Liver (tissue), 9 donors: ENCODE data around the gene KIF1A. TPM values are rescaled to one million over a fixed set of nuclear protein-coding genes. Genes with fewer than 3 reads are reported as not detected.
"Not testable (repeated sequence)": the region's sequence is repeated elsewhere in the genome, so short reads cannot be mapped to it uniquely, and the experiment has no call there.

ENCODE experiments used
- DNase-seq: peaks from one replicate; pipeline ENCODE4 v3.0.0-alpha.2; 2017; ENCODE audit warnings: low spot score
- H3K27ac ChIP-seq, 2 donors: one replicate each; pipeline ENCODE4 v1.7.0; 2013; ENCODE audit warnings: inconsistent platforms in 2 of 2, low read length in 2 of 2, control low read depth in 1 of 2, low read depth in 1 of 2, mild to moderate bottlenecking in 1 of 2
- H3K27me3 ChIP-seq, 4 donors: one replicate each; pipeline versions ENCODE4 v1.6.1 to v1.7.0; 2013; ENCODE audit warnings: low read length in 3 of 4, inconsistent platforms in 1 of 4, mild to moderate bottlenecking in 1 of 4, moderate library complexity in 1 of 4; ENCODE audit not compliant: control insufficient read depth in 4 of 4, insufficient read depth in 4 of 4
- H3K36me3 ChIP-seq, 4 donors: one replicate each; pipeline versions ENCODE4 v1.6.1 to v1.7.0; 2013; ENCODE audit warnings: low read length in 3 of 4, mild to moderate bottlenecking in 3 of 4, low read depth in 1 of 4, moderate library complexity in 1 of 4; ENCODE audit not compliant: control insufficient read depth in 4 of 4, insufficient read depth in 3 of 4
- H3K4me1 ChIP-seq, 4 donors: one replicate each; pipeline versions ENCODE4 v1.6.1 to v1.7.0; 2013; ENCODE audit warnings: low read length in 3 of 4, mild to moderate bottlenecking in 3 of 4, moderate library complexity in 1 of 4; ENCODE audit not compliant: control insufficient read depth in 4 of 4, insufficient read depth in 4 of 4
- H3K4me3 ChIP-seq, 3 donors: one replicate each; pipeline versions ENCODE4 v1.6.1 to v1.7.0; 2013; ENCODE audit warnings: low read length in 3 of 3, control low read depth in 1 of 3, low read depth in 1 of 3, mild to moderate bottlenecking in 1 of 3
- H3K9ac ChIP-seq, 2 donors: one replicate each; pipeline ENCODE4 v1.7.0; 2013; ENCODE audit warnings: low read length in 2 of 2, mild to moderate bottlenecking in 2 of 2, moderate library complexity in 2 of 2, control low read depth in 1 of 2, low read depth in 1 of 2
- H3K9me3 ChIP-seq, 4 donors: one replicate each; pipeline versions ENCODE4 v1.6.1 to v1.7.0; 2013; ENCODE audit warnings: low read length in 3 of 4; ENCODE audit not compliant: control insufficient read depth in 4 of 4
- WGBS: extraction: QIAGEN DNeasy Blood & Tissue Kit; methylation state at CpG from one replicate; pipeline ENCODE4 v1.1.7; 2013; 5-methylcytosine and 5-hydroxymethylcytosine counted together
- polyA plus RNA-seq, 2 donors: library from polyadenylated mRNA; stranded (reverse) in 1 of 2; unstranded in 1 of 2; fragments of 200-250 nt in 1 of 2; fragments of >200 nt in 1 of 2; fragmentation: Nextera tagmentation in 1 of 2; extraction: Ambion mirVana in 1 of 2; gene quantifications; one replicate each; pipeline versions ENCODE4 v1.2.1 to v1.2.3, GENCODE V29; 2013 to 2015
- total RNA-seq, 2 donors: library from RNA; depleted of rRNA; stranded (reverse); fragments of >200 nt; gene quantifications; one replicate each; pipeline ENCODE4 v1.2.3, GENCODE V29; 2014
- donor health status: healthy.
- donor health status: healthy.
- donor health status: healthy.
- donor health status: healthy.
- donor health status: healthy.

Gene KIF1A
- total and polyA plus RNA-seq, 4 donors: 0.03 to 0.21 (median 0.11) TPM

- WGBS: 77% methylated on average over 8 of the region's 33 CpGs
- not testable (repeated sequence) for DNase-seq, H3K27me3 ChIP-seq, H3K36me3 ChIP-seq, H3K9me3 ChIP-seq, H3K27ac ChIP-seq, H3K9ac ChIP-seq, H3K4me1 ChIP-seq, H3K4me3 ChIP-seq
These were observed 121.0 kb downstream of the KIF1A start for GRCh38 chr2:240698852-240699561.

GRCh38 chr2:240696469-240696868 lies 123.5 kb downstream of the KIF1A start:
- DNase-seq, H3K9ac ChIP-seq, H3K4me1 ChIP-seq, H3K9me3 ChIP-seq, H3K27ac ChIP-seq, H3K27me3 ChIP-seq, H3K36me3 ChIP-seq, H3K4me3 ChIP-seq: not testable (repeated sequence)
- WGBS: 78% methylated on average over 4 of the region's 13 CpGs

- DNase-seq, H3K9ac ChIP-seq, H3K36me3 ChIP-seq, H3K4me3 ChIP-seq, H3K9me3 ChIP-seq, H3K4me1 ChIP-seq, H3K27ac ChIP-seq, H3K27me3 ChIP-seq: not testable (repeated sequence)
- no CpG with 5 or more reads among the region's 19 CpGs for WGBS
These were observed 124.4 kb downstream of the KIF1A start for GRCh38 chr2:240695593-240695992.

- not testable (repeated sequence) for H3K4me3 ChIP-seq, H3K9me3 ChIP-seq, H3K9ac ChIP-seq, H3K27ac ChIP-seq, H3K36me3 ChIP-seq, H3K4me1 ChIP-seq, H3K27me3 ChIP-seq, DNase-seq
- WGBS: no CpG with 5 or more reads among the region's 12 CpGs
These were observed 125.7 kb downstream of the KIF1A start for GRCh38 chr2:240694304-240694703.

GRCh38 chr2:240692583-240693561 lies 127.1 kb downstream of the KIF1A start:
- not testable (repeated sequence) for DNase-seq

GRCh38 chr2:240691631-240692420 lies 128.2 kb downstream of the KIF1A start, which contains the start of gene AQP12A:
AQP12A (plus strand) TSS chr2:240691866; CDS start chr2:240691914, 48 bp downstream.
- not testable (repeated sequence) for H3K9me3 ChIP-seq, DNase-seq, H3K4me1 ChIP-seq, H3K9ac ChIP-seq, H3K4me3 ChIP-seq, H3K36me3 ChIP-seq, H3K27me3 ChIP-seq, H3K27ac ChIP-seq
- 90% methylated on average over 24 of the region's 37 CpGs for WGBS

More at GRCh38 chr2:240692583-240693561, 127.1 kb downstream of the KIF1A start:
- H3K27me3 ChIP-seq, H3K4me3 ChIP-seq, H3K27ac ChIP-seq, H3K4me1 ChIP-seq, H3K9ac ChIP-seq, H3K9me3 ChIP-seq, H3K36me3 ChIP-seq: not testable (repeated sequence)
- WGBS: 81% methylated on average over 17 of the region's 34 CpGs

- not testable (repeated sequence) for H3K36me3 ChIP-seq, H3K9ac ChIP-seq, H3K27me3 ChIP-seq, H3K4me3 ChIP-seq, H3K4me1 ChIP-seq, H3K27ac ChIP-seq, DNase-seq, H3K9me3 ChIP-seq
- 50% methylated on average over 1 of the region's 2 CpGs for WGBS
These were observed 129.0 kb downstream of the KIF1A start for GRCh38 chr2:240691075-240691427.
